Muscle layer of colon (tissue), 2 donors: ENCODE results near the gene TEP1.
A peak's percentile ranks its signal among the peaks of the same experiment; 100 is the strongest.
"Not testable (repeated sequence)": the region's sequence is repeated elsewhere in the genome, so short reads cannot be mapped to it uniquely, and the experiment has no call there.

Source experiments
- H3K27ac ChIP-seq: one replicate; pipeline ENCODE4 v1.7.0; 2013; ENCODE audit warnings: low read depth, mild to moderate bottlenecking, low read length, moderate library complexity
- H3K27me3 ChIP-seq, 2 donors: one replicate each; pipeline ENCODE4 v1.7.0; 2013; ENCODE audit warnings: low read length in 2 of 2, mild to moderate bottlenecking in 2 of 2; ENCODE audit not compliant: insufficient read depth in 2 of 2, control insufficient read depth in 1 of 2
- H3K36me3 ChIP-seq: one replicate; pipeline ENCODE4 v1.7.0; 2013; ENCODE audit warnings: mild to moderate bottlenecking, low read length; ENCODE audit not compliant: insufficient read depth
- H3K4me1 ChIP-seq: one replicate; pipeline ENCODE4 v1.7.0; 2013; ENCODE audit warnings: mild to moderate bottlenecking, low read length; ENCODE audit not compliant: insufficient read depth
- H3K4me3 ChIP-seq, 2 donors: one replicate each; pipeline ENCODE4 v1.7.0; 2013; ENCODE audit warnings: low read length in 2 of 2, low read depth in 1 of 2, mild to moderate bottlenecking in 1 of 2, moderate library complexity in 1 of 2
- H3K9ac ChIP-seq: one replicate; pipeline ENCODE4 v1.7.0; 2013; ENCODE audit warnings: low read length
- H3K9me3 ChIP-seq: one replicate; pipeline ENCODE4 v1.7.0; 2013; ENCODE audit warnings: mild to moderate bottlenecking, low read length
- donor health status: abdominal sarcoma.
- donor health status: Adenocarcinoma of cecum.

TEP1 gene

DNA sequence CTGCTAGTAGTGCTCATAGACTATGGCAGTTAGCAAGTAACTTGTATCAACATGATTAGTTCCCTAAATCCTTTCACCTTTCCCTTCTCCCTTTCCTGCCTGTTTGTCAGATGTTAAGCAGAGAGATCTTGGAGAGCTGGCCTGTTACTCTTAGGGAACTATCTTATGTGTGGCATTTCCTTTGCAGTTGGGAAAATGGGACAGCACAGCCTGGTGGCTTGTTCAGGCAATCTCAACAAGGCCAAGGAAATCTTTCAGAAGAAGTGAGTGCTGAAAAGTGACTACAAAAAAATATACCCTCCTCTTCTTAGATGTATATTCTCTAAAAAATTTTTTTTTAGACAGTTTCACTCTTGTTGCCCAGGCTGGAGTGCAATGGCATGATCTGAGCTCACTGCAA is 62.4 kb downstream of the TEP1 start:
- H3K27me3 ChIP-seq = no peaks in the 10 kb centered on the region
- no peak overlapping the region for H3K4me3 ChIP-seq
- no peaks in the 10 kb centered on the region for H3K4me1 ChIP-seq
- no peak overlapping the region for H3K27ac ChIP-seq
- peaks cover 80% of the 10 kb centered on the region for H3K36me3 ChIP-seq
- H3K9ac ChIP-seq = no peak overlapping the region
- no peaks in the 10 kb centered on the region for H3K9me3 ChIP-seq

DNA sequence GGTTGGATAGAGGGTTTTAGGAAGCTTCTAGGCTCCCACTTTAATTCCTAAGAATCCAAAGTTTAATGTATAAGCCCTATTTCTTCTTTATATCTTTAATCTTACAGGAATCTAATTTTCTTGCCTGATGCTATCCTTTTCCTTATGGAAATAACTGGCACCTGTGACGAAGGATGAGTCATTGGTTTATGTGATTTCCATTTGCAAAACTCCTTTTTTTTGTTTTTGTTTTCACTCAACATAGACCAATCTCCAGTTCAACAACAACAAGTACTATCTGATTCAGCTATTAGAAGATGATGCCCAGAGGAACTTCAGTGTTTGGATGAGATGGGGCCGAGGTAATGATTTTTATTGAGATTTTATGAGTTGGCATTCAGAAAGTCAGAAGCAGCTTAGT is 63.0 kb downstream of the TEP1 start:
- Histone ChIP-seq H3K27ac (no peak overlapping the region), H3K4me1 (no peaks in the 10 kb centered on the region), H3K36me3 (peaks cover 82% of the 10 kb centered on the region), H3K4me3 (no peak overlapping the region), H3K9ac (no peak overlapping the region), H3K27me3 (no peaks in the 10 kb centered on the region), H3K9me3 (no peaks in the 10 kb centered on the region)

DNA sequence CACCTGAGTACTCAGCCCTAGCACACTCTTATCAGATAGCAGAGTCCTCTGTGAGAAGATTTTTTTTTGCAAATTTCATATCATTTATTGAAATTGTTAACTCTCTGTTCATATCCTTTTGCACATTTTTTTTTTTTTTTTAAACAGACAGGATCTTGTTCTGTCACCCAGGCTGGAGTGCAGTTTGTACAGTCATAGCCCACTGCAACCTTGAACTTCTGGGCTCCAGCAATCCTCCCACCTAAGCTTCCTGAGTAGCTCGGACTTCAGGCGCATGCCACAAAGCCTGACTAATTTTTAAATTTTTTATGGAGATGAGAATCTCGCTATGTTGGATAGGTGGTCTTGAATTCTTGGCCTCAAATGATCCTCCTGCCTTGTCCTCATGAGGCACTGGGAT is 65.6 kb downstream of the TEP1 start:
- Histone ChIP-seq H3K36me3 (peaks cover 66% of the 10 kb centered on the region), H3K27me3 (no peaks in the 10 kb centered on the region), H3K4me1 (peaks cover 8% of the 10 kb centered on the region), H3K4me3 (no peak overlapping the region), H3K9me3 (no peaks in the 10 kb centered on the region), H3K27ac (no peak overlapping the region), H3K9ac (no peak overlapping the region)

DNA sequence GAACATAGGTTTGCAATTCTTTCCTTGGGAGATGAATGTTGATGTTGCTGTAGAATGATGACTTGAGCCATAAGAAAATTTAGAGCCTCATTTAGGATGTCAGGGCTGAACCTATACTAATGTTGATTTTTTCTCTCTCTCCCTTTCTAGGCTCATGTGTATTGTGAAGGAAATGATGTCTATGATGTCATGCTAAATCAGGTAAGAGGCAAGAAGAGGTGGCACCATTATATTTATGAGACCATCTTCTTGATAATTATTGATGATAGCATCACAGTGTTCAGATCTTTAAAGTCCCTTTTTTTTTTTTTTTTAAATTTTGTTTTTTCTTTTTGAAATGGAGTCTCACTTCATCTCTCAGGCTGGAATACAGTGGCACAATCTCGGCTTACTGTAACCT is 66.6 kb downstream of the TEP1 start:
- Histone ChIP-seq H3K36me3 (peaks cover 55% of the 10 kb centered on the region), H3K4me3 (no peak overlapping the region)

DNA sequence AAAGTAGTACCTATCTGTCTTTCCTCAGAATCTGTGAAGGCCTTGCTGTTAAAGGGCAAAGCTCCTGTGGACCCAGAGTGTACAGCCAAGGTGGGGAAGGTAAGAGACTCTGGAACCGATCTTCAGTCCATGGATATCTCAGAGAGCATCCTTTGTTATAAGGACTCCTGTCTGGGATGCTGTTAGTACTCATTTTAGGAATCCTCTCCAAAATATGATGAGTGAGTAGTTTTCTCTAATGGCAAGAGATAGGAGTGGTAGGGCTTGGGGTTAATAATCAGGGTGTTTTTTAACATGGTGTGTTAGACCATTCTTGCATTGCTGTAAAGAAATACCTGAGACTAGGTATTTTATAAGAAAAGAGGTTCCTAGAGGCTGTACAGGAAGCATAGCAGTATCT is 67.9 kb downstream of the TEP1 start:
- Histone ChIP-seq H3K9ac (no peak overlapping the region), H3K27me3 (no peaks in the 10 kb centered on the region), H3K27ac (no peak overlapping the region), H3K9me3 (no peaks in the 10 kb centered on the region), H3K4me3 (no peak overlapping the region), H3K36me3 (peaks cover 43% of the 10 kb centered on the region), H3K4me1 (peaks cover 8% of the 10 kb centered on the region)

More for the DNA sequence above, 66.6 kb downstream of the TEP1 start:
- H3K9ac ChIP-seq = no peak overlapping the region
- H3K27me3 ChIP-seq = no peaks in the 10 kb centered on the region
- H3K4me1 ChIP-seq = peaks cover 8% of the 10 kb centered on the region
- no peak overlapping the region for H3K27ac ChIP-seq
- H3K9me3 ChIP-seq = no peaks in the 10 kb centered on the region

DNA sequence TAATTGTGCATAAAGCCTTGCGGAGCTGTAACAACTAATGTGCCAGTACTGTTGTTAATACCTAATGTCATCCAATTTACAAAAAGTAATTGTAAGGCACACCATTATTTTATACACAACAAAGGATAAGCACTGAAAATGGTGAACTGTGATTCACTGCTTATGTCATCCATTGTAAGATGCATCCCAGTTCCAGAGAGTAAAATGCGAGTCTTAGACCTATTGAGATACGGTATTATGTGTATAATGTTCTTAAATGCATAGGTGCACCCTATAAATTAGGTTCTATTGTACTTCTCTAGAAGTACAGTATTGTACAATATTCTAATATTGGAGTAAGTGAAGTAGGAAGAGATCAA is 69.5 kb downstream of the TEP1 start:
- Histone ChIP-seq H3K36me3 (peaks cover 29% of the 10 kb centered on the region), H3K4me1 (peaks cover 8% of the 10 kb centered on the region), H3K27me3 (no peaks in the 10 kb centered on the region), H3K4me3 (peak overlapping the region; percentile 64 to 94), H3K9me3 (no peaks in the 10 kb centered on the region), H3K27ac (peak overlapping the region; percentile 87), H3K9ac (peak overlapping the region; percentile 95)

DNA sequence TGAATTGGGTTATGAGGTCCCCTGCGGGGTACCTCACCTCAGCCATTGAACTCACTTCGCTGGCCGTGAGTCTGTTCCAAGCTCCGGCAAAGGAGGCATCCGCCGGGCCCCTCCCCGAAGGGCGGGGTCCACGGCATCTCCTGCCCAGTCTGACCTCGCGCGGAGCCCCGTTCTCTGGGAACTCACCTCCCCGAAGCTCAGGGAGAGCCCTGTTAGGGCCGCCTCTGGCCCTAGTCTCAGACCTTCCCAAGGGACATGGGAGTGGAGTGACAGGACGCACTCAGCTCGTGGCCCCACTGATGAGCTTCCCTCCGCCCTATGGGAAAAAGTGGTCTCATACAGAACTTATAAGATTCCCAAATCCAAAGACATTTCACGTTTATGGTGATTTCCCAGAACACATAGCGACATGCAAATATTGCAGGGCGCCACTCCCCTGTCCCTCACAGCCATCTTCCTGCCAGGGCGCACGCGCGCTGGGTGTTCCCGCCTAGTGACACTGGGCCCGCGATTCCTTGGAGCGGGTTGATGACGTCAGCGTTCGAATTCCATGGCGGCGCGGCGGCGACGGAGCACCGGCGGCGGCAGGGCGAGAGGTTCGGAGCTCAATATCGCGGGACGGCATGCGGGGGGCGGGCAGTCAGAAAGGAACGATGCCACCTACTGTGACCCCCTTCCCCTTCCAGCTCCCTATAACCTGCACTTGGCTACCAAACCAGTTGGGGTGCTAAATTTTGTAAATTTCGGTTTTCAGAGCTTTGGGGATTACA is 70.0 kb downstream of the TEP1 start, which contains the start of gene PARP2:
Gene PARP2 (plus strand): TSS at position 544 of the 770 bp plus-strand sequence. CDS start 7 bp downstream, at position 551.
- H3K9ac ChIP-seq = peak within 1 kb of the TSS; percentile 95
- H3K27me3 ChIP-seq = no peaks in the 10 kb centered on the region
- peak within 1 kb of the TSS; percentile 87 for H3K27ac ChIP-seq
- H3K9me3 ChIP-seq = no peaks in the 10 kb centered on the region
- H3K4me3 ChIP-seq = peak within 1 kb of the TSS; percentile 70 to 94
- H3K4me1 ChIP-seq = peaks cover 8% of the 10 kb centered on the region
- peaks cover 26% of the 10 kb centered on the region for H3K36me3 ChIP-seq

DNA sequence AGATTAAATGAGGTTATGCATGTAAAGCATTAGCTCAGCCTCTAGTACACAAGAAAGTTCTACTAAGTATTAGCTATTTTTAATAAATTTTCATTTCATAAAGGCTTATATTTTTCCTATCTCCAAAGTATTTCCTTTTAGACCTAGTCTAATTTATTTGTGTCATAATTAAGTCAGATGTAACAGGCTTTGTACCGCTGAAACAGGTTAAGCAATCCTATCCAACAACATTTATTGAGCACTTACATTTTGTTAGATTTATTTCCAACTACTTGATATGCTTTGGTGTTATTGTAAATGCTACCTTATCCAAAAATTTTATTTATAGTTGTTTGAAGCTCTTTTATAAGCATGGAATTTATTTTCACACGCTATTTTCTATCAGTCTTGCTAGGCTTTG is 71.7 kb downstream of the TEP1 start:
- H3K9me3 ChIP-seq = no peaks in the 10 kb centered on the region
- H3K36me3 ChIP-seq = peaks cover 17% of the 10 kb centered on the region
- H3K4me1 ChIP-seq = peaks cover 8% of the 10 kb centered on the region
- H3K27ac ChIP-seq = no peak overlapping the region
- H3K9ac ChIP-seq = no peak overlapping the region
- H3K27me3 ChIP-seq = no peaks in the 10 kb centered on the region
- no peak overlapping the region for H3K4me3 ChIP-seq

DNA sequence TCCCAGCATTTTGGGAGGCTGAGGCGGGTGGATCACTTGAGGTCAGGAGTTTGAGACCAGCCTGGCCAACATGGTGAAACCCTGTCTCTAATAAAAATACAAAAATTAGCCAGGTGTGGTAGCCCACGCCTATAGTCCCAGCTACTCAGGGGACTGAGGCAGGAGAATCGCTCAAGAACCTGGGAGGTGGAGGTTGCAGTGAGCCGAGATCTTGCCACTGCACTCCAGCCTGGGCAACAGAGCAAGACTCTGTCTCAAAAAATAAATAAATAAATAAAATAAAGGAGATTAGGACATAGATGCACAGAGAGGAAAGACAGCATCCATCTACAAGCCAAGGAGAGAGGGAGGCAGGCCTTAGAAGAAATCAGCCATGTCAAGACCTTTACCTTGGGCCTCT is 72.3 kb downstream of the TEP1 start:
- H3K27ac ChIP-seq, H3K27me3 ChIP-seq, H3K9ac ChIP-seq, H3K4me3 ChIP-seq, H3K9me3 ChIP-seq, H3K4me1 ChIP-seq: not testable (repeated sequence)
- H3K36me3 ChIP-seq = peaks cover 11% of the 10 kb centered on the region

DNA sequence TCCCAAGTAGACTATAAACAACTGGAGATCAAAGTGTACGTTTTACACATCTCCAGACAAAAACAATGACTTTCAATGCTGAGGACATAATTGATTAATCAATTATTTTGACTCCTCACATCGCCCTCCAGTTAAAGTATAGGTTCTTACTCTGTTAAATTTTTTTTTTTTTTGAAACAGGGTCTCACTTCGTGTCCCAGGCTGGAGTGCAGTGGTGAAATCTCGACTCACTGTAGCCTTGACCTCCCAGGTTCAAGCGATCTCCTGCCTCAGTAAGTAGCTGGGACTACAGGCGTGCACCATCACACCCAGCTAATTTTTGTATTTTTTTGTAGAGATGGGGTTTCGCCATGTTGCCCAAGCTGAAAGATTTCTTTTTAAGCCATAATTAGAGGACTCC is 79.3 kb downstream of the TEP1 start:
- H3K4me3 ChIP-seq = no peak overlapping the region
- H3K27me3 ChIP-seq = no peaks in the 10 kb centered on the region
- H3K36me3 ChIP-seq = peaks cover 1% of the 10 kb centered on the region
- H3K9me3 ChIP-seq = no peaks in the 10 kb centered on the region
- H3K9ac ChIP-seq = peak overlapping the region; percentile 75
- no peak overlapping the region for H3K27ac ChIP-seq
- peaks cover 5% of the 10 kb centered on the region for H3K4me1 ChIP-seq

DNA sequence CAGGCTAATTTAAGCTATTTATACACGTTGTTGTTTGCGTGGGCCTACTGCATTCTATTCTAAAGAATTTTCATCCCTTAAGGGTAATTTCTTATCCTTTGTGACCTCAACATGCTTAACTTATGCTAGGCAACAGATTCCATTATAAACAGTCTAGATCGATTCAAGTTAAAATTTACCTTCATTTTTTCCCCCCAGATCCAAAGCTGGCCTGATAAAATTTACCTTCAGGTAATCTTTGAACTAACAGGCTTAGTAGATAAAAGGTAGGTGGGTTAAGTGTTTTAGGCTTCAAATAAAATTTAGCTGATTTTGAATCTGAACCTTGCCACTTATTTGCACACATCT is 79.8 kb downstream of the TEP1 start:
- Histone ChIP-seq H3K4me1 (peaks cover 5% of the 10 kb centered on the region), H3K9me3 (no peaks in the 10 kb centered on the region), H3K9ac (peak overlapping the region; percentile 75), H3K27me3 (no peaks in the 10 kb centered on the region), H3K27ac (peak overlapping the region; percentile 76), H3K36me3 (peaks cover 7% of the 10 kb centered on the region), H3K4me3 (peak overlapping the region in 1 of 2 donors; percentile 88)
